SU-DHL-6 (cell line): ENCODE results near the gene MEF2D.

ENCODE experiments used
- EZH2phosphoT487 ChIP-seq: fragments of 200-600 bp; sonication (generic), shearing (Covaris generic); conservative IDR thresholded peaks from 2 replicates; pipeline ENCODE4 v1.6.1; 2018; ENCODE audit warnings: mild to moderate bottlenecking, antibody characterized with exemption, low read length, moderate library complexity, mixed read lengths
- TF ChIP-seq, protein P1 (sequence below): fragments of 200-600 bp; sonication (generic); IDR thresholded peaks from one replicate; pipeline ENCODE4 v1.5.1; 2017; ENCODE audit warnings: antibody characterized with exemption, mild to moderate bottlenecking, low read length, moderate library complexity; ENCODE audit not compliant: insufficient read depth, poor library complexity, severe bottlenecking

DNA sequence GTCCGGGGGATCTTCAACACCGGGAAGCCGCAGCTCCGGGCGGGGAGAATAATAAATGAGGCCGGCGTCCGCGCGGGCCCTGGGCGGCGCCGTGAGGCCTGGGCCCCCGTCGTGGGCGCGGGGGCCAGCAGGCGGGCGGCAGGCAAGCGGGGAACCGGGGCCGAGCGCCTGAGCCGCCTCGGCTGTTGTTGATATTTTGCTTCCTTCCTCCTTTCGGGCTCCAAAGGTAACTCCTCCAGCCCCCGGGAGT is at the start of gene MEF2D:
- TF ChIP-seq, protein P1, sequence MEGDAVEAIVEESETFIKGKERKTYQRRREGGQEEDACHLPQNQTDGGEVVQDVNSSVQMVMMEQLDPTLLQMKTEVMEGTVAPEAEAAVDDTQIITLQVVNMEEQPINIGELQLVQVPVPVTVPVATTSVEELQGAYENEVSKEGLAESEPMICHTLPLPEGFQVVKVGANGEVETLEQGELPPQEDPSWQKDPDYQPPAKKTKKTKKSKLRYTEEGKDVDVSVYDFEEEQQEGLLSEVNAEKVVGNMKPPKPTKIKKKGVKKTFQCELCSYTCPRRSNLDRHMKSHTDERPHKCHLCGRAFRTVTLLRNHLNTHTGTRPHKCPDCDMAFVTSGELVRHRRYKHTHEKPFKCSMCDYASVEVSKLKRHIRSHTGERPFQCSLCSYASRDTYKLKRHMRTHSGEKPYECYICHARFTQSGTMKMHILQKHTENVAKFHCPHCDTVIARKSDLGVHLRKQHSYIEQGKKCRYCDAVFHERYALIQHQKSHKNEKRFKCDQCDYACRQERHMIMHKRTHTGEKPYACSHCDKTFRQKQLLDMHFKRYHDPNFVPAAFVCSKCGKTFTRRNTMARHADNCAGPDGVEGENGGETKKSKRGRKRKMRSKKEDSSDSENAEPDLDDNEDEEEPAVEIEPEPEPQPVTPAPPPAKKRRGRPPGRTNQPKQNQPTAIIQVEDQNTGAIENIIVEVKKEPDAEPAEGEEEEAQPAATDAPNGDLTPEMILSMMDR = no peak
- TF ChIP-seq EZH2phosphoT487 = no peak
